Nephron progenitor cell (in vitro differentiated cells): ENCODE measurements around the gene CHIT1.

ENCODE experiments used
- DNase-seq: peaks from one replicate; pipeline ENCODE4 v3.0.0; 2021
- H3K27ac Mint-ChIP-seq: 2 replicates; pipeline ENCODE4 v1.8.0; 2021; ENCODE audit warnings: mild to moderate bottlenecking, moderate library complexity, mixed read lengths
- H3K27me3 Mint-ChIP-seq: 2 replicates; pipeline ENCODE4 v1.8.0; 2021; ENCODE audit warnings: mild to moderate bottlenecking, low read depth, mixed read lengths; ENCODE audit not compliant: poor library complexity
- H3K36me3 Mint-ChIP-seq: 2 replicates; pipeline ENCODE4 v1.8.0; 2021; ENCODE audit warnings: low read depth, mixed read lengths
- H3K4me1 Mint-ChIP-seq: 2 replicates; pipeline ENCODE4 v1.8.0; 2021; ENCODE audit warnings: mixed read lengths
- H3K4me3 Mint-ChIP-seq: 2 replicates; pipeline ENCODE4 v1.8.0; 2021; ENCODE audit warnings: mild to moderate bottlenecking, moderate library complexity, mixed read lengths
- H3K9me3 Mint-ChIP-seq: 2 replicates; pipeline ENCODE4 v1.8.0; 2021; ENCODE audit warnings: mild to moderate bottlenecking, moderate library complexity, mixed read lengths
- CTCF ChIP-seq: fragments of 200-600 bp; sonication (generic); IDR thresholded peaks from 2 replicates; pipeline ENCODE4 v1.5.0; 2021; ENCODE audit warnings: antibody characterized with exemption

Gene CHIT1

GRCh38 chr1:203210350-203210749 lies 19.1 kb downstream of the CHIT1 start:
- no peak overlapping the region for H3K4me3 Mint-ChIP-seq
- H3K9me3 Mint-ChIP-seq: no peaks in the 10 kb centered on the region
- DNase-seq: no peak
- H3K36me3 Mint-ChIP-seq: no peaks in the 10 kb centered on the region
- peaks cover 20% of the 10 kb centered on the region for H3K4me1 Mint-ChIP-seq
- peaks cover 12% of the 10 kb centered on the region for H3K27me3 Mint-ChIP-seq
- TF ChIP-seq CTCF: no peak
- no peak overlapping the region for H3K27ac Mint-ChIP-seq

GRCh38 chr1:203208181-203208580 lies 21.3 kb downstream of the CHIT1 start:
- Mint-ChIP-seq H3K4me1 (peaks cover 16% of the 10 kb centered on the region), H3K36me3 (no peaks in the 10 kb centered on the region), H3K27me3 (peaks cover 4% of the 10 kb centered on the region), H3K4me3 (no peak overlapping the region), H3K9me3 (no peaks in the 10 kb centered on the region), H3K27ac (no peak overlapping the region)
- TF ChIP-seq CTCF: no peak
- DNase-seq: no peak

- H3K27ac Mint-ChIP-seq: no peak overlapping the region
- H3K36me3 Mint-ChIP-seq: no peaks in the 10 kb centered on the region
- H3K4me1 Mint-ChIP-seq: peaks cover 16% of the 10 kb centered on the region
- H3K9me3 Mint-ChIP-seq: no peaks in the 10 kb centered on the region
- no peak for DNase-seq
- H3K27me3 Mint-ChIP-seq: peaks cover 7% of the 10 kb centered on the region
- TF ChIP-seq CTCF: no peak
- H3K4me3 Mint-ChIP-seq: no peak overlapping the region
Measured at GRCh38 chr1:203207751-203208150, 21.7 kb downstream of the CHIT1 start.

DNA sequence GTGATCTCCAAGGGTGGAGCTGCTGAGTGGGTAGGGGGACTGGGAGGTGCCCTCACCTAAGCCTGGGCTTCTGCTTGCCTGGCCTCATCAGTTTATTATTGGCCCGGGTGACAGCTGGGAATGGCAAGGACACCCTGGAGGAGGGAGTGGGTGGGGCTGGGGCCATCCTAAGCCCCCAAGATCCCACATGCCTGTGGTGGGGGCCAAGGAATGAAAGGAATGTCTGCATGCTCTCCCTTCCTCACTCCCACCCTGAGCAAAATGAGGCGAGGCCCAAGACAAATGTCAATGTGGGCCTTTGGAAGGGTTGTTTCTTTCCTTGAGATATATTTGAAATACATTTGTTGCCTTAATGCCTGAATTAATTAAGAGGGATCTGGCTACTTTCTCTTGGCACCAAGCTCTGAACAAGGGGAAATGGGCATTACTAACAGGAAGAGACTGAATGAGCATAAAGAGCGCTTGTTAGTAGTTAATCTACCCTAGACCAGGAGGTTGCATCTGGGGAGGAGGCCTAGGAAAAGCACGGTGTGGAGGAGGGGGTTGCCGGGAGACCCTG lies 23.3 kb downstream of the CHIT1 start:
- Mint-ChIP-seq H3K36me3 (no peaks in the 10 kb centered on the region), H3K27ac (no peak overlapping the region), H3K4me3 (no peak overlapping the region), H3K4me1 (peaks cover 16% of the 10 kb centered on the region), H3K9me3 (no peaks in the 10 kb centered on the region), H3K27me3 (peaks cover 7% of the 10 kb centered on the region)
- DNase-seq: no peak
- no peak for TF ChIP-seq CTCF

GRCh38 chr1:203204756-203205155 lies 24.7 kb downstream of the CHIT1 start:
- H3K27me3 Mint-ChIP-seq: peaks cover 4% of the 10 kb centered on the region
- peaks cover 21% of the 10 kb centered on the region for H3K4me1 Mint-ChIP-seq
- DNase-seq: no peak
- no peak overlapping the region for H3K27ac Mint-ChIP-seq
- TF ChIP-seq CTCF: no peak
- no peak overlapping the region for H3K4me3 Mint-ChIP-seq
- no peaks in the 10 kb centered on the region for H3K36me3 Mint-ChIP-seq
- no peaks in the 10 kb centered on the region for H3K9me3 Mint-ChIP-seq

- Mint-ChIP-seq H3K4me1 (peaks cover 20% of the 10 kb centered on the region), H3K36me3 (no peaks in the 10 kb centered on the region), H3K9me3 (peaks cover 4% of the 10 kb centered on the region), H3K4me3 (no peak overlapping the region), H3K27me3 (peaks cover 6% of the 10 kb centered on the region), H3K27ac (no peak overlapping the region)
- DNase-seq: no peak
- no peak for TF ChIP-seq CTCF
Measured at GRCh38 chr1:203202431-203203245, 26.8 kb downstream of the CHIT1 start.
